Inferior parietal cortex (tissue), 1 donor: Measurements from ENCODE around the gene SLC6A15.

Experiments used
- DNase-seq: peaks from one replicate; pipeline ENCODE4 v3.0.0-alpha.2; 2016; ENCODE audit errors: extremely low spot score

SLC6A15 gene

GRCh38 chr12:84874825-84875139 is 37.8 kb downstream of the SLC6A15 start:
- DNase-seq, result no peak

- peak; percentile 84 for DNase-seq
These were observed 38.3 kb downstream of the SLC6A15 start for GRCh38 chr12:84874125-84874824.

- no peak for DNase-seq
These were observed 50.4 kb downstream of the SLC6A15 start for GRCh38 chr12:84862186-84862585.

- DNase-seq, result no peak
These were observed 51.9 kb downstream of the SLC6A15 start for GRCh38 chr12:84860718-84861117.

- DNase-seq, result no peak
These were observed 53.8 kb downstream of the SLC6A15 start for GRCh38 chr12:84858796-84859195.

GRCh38 chr12:84857525-84858208 is 54.9 kb downstream of the SLC6A15 start:
- no peak for DNase-seq

GRCh38 chr12:84856156-84856900 is 56.3 kb downstream of the SLC6A15 start:
- no peak for DNase-seq

GRCh38 chr12:84843593-84844144 is 68.9 kb downstream of the SLC6A15 start:
- no peak for DNase-seq

- DNase-seq, result peak; percentile 49
These were observed 70.1 kb downstream of the SLC6A15 start for GRCh38 chr12:84842406-84843013.

GRCh38 chr12:84841591-84841990 is 71.0 kb downstream of the SLC6A15 start:
- DNase-seq, result no peak

GRCh38 chr12:84840356-84840755 is 72.2 kb downstream of the SLC6A15 start:
- no peak for DNase-seq

GRCh38 chr12:84826925-84827324 is 85.7 kb downstream of the SLC6A15 start:
- no peak for DNase-seq

GRCh38 chr12:84825149-84825548 is 87.5 kb downstream of the SLC6A15 start:
- no peak for DNase-seq

- no peak for DNase-seq
These were observed 90.1 kb downstream of the SLC6A15 start for GRCh38 chr12:84822525-84822924.

GRCh38 chr12:84816916-84817695 is 95.5 kb downstream of the SLC6A15 start:
- no peak for DNase-seq

- no peak for DNase-seq
These were observed 97.8 kb downstream of the SLC6A15 start for GRCh38 chr12:84814664-84815245.

GRCh38 chr12:84813780-84814663 is 98.6 kb downstream of the SLC6A15 start:
- DNase-seq, result no peak

GRCh38 chr12:84811291-84811690 is 101.3 kb downstream of the SLC6A15 start:
- DNase-seq, result no peak

GRCh38 chr12:84810611-84811010 is 102.0 kb downstream of the SLC6A15 start:
- DNase-seq, result no peak
